AG04449 (cell line): ENCODE data around the gene AMDHD1.
A peak's percentile ranks its signal among the peaks of the same experiment; 100 is the strongest.

Experiments used
- CTCF ChIA-PET: fragments of 350-600 bp; formaldehyde crosslinking; extraction: SDS; loops from one replicate; lab custom pipeline; 2021; ENCODE audit warnings: antibody characterized with exemption; lab: Yijun Ruan, JAX
- POLR2A ChIA-PET: fragments of 400-600, 350-600 bp; formaldehyde crosslinking; extraction: SDS; loops from one replicate; lab custom pipeline; 2020; ENCODE audit warnings: antibody characterized with exemption, inconsistent platforms; lab: Yijun Ruan, JAX
- DNase-seq: peaks from one replicate; pipeline ENCODE4 v3.0.0-alpha.2; 2010; ENCODE audit warnings: low read depth, low spot score
- H3K4me3 ChIP-seq: 2 replicates; pipeline ENCODE4 v1.5.1; 2011; ENCODE audit warnings: low read depth, mild to moderate bottlenecking, control low read depth, low read length
- TF ChIP-seq, protein P1 (sequence below): IDR thresholded peaks from one replicate; pipeline ENCODE4 v1.5.1; 2011; ENCODE audit warnings: mild to moderate bottlenecking, moderate library complexity, low read length, control low read depth, inconsistent platforms; ENCODE audit not compliant: insufficient read depth; ENCODE audit errors: missing control alignments

The AMDHD1 gene

DNA sequence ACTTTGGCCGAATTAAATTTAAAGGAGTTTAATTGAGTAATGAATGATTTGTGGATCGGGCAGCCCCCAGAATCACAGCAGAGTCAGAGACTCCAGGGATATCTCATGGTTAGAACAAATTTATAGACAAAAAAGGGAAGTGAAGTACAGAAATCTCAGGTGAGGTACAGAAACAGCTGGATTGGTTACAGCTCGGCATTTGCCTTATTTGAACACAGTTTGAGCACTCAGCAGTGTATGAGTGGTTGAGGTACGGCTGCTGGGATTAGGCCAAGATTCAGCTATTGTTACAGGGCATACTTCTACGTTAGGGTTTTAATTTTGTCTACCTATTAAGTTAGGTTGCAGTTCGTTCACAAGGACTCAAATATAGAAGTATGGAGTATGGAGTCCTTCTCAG, 24.0 kb upstream of the AMDHD1 start:
- H3K4me3 ChIP-seq, result no peak overlapping the region
- no peak for DNase-seq
- POLR2A ChIA-PET, result no interaction called here
- CTCF ChIA-PET, result interaction anchor here (1.0 to 6.0 kb wide), 18 partner anchors 10 to 597 kb away, joined by 3 to 72 read pairs (median 6); partner anchors contain the start of genes AMDHD1 and CCDC38
- TF ChIP-seq, protein P1, sequence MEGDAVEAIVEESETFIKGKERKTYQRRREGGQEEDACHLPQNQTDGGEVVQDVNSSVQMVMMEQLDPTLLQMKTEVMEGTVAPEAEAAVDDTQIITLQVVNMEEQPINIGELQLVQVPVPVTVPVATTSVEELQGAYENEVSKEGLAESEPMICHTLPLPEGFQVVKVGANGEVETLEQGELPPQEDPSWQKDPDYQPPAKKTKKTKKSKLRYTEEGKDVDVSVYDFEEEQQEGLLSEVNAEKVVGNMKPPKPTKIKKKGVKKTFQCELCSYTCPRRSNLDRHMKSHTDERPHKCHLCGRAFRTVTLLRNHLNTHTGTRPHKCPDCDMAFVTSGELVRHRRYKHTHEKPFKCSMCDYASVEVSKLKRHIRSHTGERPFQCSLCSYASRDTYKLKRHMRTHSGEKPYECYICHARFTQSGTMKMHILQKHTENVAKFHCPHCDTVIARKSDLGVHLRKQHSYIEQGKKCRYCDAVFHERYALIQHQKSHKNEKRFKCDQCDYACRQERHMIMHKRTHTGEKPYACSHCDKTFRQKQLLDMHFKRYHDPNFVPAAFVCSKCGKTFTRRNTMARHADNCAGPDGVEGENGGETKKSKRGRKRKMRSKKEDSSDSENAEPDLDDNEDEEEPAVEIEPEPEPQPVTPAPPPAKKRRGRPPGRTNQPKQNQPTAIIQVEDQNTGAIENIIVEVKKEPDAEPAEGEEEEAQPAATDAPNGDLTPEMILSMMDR, result no peak

DNA sequence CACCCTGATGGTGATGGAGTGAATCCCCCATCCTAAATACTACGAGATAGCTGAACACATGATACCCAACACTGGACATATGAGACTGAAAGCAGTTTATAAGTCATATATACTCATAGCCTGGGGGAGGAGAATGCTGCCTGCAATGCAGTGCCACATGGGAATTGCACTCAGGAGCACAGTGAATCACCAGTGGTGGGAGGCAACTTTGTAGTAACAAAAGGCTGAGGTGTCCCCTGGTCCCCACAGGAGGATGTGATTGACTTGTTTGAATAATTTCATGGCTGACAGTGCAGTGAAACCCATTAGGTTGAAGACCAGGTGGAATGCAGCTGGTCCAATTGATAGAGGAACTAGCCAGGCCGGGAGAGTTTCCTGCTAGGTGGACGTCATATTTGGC, 20.9 kb upstream of the AMDHD1 start:
- no peak for DNase-seq
- POLR2A ChIA-PET, result no interaction called here
- TF ChIP-seq, protein P1, result no peak
- no peak overlapping the region for H3K4me3 ChIP-seq
- CTCF ChIA-PET, result interaction anchor here (0.9 to 1.5 kb wide), 2 partner anchors 35 to 77 kb away, joined by 4 to 9 read pairs; no protein-coding TSS in a partner anchor

DNA sequence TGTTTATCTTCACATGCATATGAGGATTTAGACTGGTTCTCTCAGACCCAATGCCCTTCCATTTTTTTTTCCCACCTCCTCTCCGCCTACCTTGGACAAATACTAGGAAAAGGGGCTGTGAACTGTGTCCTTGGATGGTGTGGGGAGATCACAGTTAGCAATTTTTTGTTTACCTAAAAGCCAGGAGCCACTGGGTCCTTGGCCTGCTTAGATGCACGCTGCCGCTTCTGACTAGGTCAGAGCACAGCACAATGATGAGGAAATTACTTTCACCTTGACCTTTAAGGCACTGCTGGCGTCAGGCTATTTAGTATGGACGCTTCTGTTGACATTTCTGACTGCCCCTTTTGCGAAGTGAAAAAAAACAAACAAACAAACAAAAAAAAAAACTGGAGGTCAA, 2.6 kb upstream of the AMDHD1 start:
- TF ChIP-seq, protein P1, result no peak
- ChIA-PET POLR2A (no interaction called here), CTCF (interaction anchor here (0.7 to 5.3 kb wide), 2 partner anchors 22 to 56 kb away, joined by 3 to 37 read pairs; partner anchors contain the start of gene HAL)
- no peak overlapping the region for H3K4me3 ChIP-seq
- DNase-seq, result no peak

DNA sequence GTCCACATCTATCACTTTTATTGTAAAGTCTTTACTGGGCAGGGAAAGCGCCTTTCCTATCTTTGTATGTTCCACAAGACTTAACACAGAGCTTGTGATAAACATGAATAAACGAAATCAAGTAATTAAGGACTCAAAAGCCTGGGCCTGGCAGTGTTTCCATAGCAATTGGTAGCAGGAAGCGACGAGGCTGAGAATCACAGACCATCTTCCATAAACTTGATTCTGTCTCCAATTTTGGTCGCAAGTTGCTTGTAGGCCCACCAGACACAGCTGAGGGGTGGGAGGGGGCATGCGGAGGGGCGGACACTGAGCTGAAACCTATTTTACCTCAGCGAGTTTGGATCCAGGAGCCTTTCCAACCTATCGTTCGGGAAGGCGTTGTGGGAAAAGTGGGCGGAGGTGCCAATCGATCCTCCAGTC, 1.0 kb upstream of the AMDHD1 start:
- ChIA-PET CTCF (interaction anchor here (0.8 to 5.3 kb wide), 8 partner anchors 9 to 574 kb away, joined by 3 to 37 read pairs (median 3); no protein-coding TSS in a partner anchor), POLR2A (no interaction called here)
- TF ChIP-seq, protein P1, result no peak
- DNase-seq, result no peak
- peak overlapping the region; percentile 71 for H3K4me3 ChIP-seq

DNA sequence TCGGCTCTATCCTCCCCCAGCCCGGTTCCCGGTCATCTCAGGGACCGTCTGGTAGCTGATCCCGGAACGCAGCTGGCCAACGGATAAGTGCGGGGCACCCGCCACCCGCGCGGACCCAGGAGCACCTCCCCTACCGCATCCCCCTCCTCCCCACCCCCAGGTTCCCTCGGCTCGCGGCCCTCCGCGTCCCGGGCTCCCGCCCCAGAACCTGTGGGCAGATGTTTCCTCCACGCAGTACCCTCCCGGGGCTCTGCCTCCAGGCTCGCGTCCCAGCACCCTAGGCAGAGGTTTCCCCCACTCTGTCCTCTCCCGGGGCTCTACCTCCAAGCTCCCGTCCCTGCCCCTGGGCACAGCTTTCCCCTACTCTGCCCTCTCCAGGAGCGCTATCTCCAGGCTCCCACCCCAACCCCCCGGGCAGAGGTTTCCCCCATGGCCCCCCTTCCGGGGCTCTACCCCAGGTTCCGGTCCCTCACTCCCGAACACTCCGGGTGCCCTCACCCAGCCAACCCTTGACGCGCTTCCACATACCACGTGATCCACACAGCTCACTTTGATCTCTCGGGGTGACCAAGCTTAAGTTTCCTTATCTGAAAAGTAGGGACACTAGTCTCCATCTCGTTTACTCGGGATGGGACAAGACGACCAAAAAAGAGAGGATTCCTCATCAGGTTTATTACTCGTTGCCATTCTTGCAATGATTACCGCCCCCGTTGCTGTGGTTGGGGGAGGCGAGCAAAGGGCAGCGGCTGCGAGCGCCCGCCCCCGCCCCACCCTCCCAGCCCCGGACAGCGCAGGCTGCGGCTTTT, 404 bp upstream of the AMDHD1 start, which contains the start of gene CCDC38:
Gene CCDC38 (minus strand): TSS at position 91 of the 806 bp plus-strand sequence. CDS start 6,105 bp downstream, outside the sequence.
- TF ChIP-seq, protein P1, result no peak
- CTCF ChIA-PET, result interaction anchor here (1.0 to 5.3 kb wide), 8 partner anchors 10 to 574 kb away, joined by 3 to 37 read pairs (median 4); no protein-coding TSS in a partner anchor
- POLR2A ChIA-PET, result no interaction called here
- H3K4me3 ChIP-seq, result peak within 1 kb of the TSS; percentile 71
- no peak for DNase-seq
